Measurements from ENCODE around the gene GRB10. TPM values are rescaled to one million over a fixed set of nuclear protein-coding genes. Genes with fewer than 3 reads are reported as not detected.

The GRB10 gene
- total RNA-seq, 4 donors from 2014 or later = 8.8 to 55.7 (median 14.3) TPM

DNA sequence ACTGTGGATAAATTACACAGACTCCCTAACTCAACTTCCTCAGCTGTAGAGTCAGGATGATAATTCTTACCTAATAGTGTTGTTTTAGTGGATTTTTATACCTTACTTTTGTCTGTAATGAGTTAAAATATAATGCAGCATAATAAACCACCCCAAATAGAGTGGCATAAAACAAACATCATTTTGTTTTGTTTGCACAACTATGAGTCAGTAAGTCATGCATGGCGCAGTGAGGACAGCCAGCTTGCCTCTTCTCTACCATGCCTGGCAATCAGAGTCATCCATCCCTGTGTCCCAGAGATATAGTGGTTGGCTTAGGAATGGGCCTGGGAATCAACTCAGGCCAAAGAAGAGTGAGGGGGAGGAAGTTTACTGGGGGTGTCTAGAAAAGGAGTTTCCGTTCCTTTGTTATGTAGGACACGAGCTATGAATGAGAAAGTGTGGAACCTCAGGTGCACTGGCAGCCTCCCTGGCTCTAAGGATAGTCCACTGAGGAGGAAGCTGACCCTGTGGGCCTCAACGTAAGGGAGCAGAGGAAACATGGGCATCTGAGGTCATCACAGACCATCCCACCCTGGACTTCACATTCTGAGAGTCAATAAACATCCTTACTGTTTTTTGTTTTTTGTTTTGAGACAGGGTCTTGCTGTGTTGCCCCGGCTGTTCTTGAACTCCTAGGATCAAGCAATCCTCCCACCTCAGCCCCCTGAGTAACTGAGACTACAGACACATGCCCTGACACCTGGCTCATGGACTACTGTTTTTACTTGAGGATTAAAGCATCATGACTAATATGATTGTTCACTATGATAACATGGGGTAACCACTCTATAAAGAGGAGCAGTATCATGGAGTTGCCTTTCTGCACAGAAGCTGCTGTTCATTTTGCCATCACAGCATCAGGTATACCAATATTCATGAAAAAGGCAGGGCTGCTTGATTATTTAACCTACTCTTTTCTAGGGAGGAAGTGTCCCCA, 21.0 kb upstream of the GRB10 start:
- intact Hi-C loops (cut with DNase I; ENCODE audit: low total_unique reads) (no loop called here), in situ Hi-C loops (cut with MboI; ENCODE audit: low pct_ligation_motif_present in 1 of 4, low pct_unique_long_range_greater_than_20kb in 1 of 4, low sequenced_read_pairs in 3 of 4) (no loop called here)
- Histone ChIP-seq H3K4me1 (no peaks in the 10 kb centered on the region), H3K36me3 (no peaks in the 10 kb centered on the region), H3K4me3 (no peak overlapping the region), H3K27ac (no peak overlapping the region), H3K27me3 (no peaks in the 10 kb centered on the region), H3K9me3 (no peaks in the 10 kb centered on the region)
- TF ChIP-seq POLR2AphosphoS5 (IDR thresholded peaks at IDR 0.05) (no peak), POLR2A (IDR thresholded peaks at IDR 0.05) (no peak), EP300 (IDR thresholded peaks at IDR 0.05; ENCODE audit: low read depth) (no peak)
- TF ChIP-seq, protein P1, sequence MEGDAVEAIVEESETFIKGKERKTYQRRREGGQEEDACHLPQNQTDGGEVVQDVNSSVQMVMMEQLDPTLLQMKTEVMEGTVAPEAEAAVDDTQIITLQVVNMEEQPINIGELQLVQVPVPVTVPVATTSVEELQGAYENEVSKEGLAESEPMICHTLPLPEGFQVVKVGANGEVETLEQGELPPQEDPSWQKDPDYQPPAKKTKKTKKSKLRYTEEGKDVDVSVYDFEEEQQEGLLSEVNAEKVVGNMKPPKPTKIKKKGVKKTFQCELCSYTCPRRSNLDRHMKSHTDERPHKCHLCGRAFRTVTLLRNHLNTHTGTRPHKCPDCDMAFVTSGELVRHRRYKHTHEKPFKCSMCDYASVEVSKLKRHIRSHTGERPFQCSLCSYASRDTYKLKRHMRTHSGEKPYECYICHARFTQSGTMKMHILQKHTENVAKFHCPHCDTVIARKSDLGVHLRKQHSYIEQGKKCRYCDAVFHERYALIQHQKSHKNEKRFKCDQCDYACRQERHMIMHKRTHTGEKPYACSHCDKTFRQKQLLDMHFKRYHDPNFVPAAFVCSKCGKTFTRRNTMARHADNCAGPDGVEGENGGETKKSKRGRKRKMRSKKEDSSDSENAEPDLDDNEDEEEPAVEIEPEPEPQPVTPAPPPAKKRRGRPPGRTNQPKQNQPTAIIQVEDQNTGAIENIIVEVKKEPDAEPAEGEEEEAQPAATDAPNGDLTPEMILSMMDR (IDR thresholded peaks at IDR 0.05) = no peak
- WGBS, 2 donors (ENCODE audit: low coverage in 1 of 2) = 80 to 84% methylated on average over 2 to 5 of the region's 5 CpGs
- DNase-seq = no peak

DNA sequence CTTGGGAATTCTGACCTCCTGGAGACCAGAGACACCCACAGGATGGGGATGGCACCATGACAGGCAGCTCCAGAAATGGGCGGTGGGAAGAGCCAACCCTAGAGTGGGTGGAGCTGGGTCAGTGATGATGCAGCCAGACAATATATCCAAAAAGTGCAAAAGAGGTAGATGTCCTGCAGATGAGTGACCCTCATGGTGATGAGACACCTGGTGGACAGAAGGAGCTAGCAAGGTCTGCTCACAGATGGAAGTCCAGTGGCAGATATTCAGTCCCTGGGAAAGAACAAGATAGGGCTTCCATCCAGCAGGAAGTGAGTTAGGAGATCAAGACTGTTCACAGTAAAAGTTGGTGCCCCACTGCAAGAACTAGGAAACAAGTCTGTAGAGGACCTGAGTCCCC, 19.2 kb upstream of the GRB10 start:
- Histone ChIP-seq H3K27ac (no peak overlapping the region), H3K36me3 (no peaks in the 10 kb centered on the region), H3K4me1 (no peaks in the 10 kb centered on the region), H3K27me3 (no peaks in the 10 kb centered on the region), H3K4me3 (no peak overlapping the region), H3K9me3 (no peaks in the 10 kb centered on the region)
- no peak for DNase-seq
- 75% methylated on average over 1 of the region's 1 CpG; no CpG with 5 or more reads in 1 of the 2 donors for WGBS, 2 donors (ENCODE audit: low coverage in 1 of 2)
- intact Hi-C loops (cut with DNase I; ENCODE audit: low total_unique reads) (no loop called here), in situ Hi-C loops (cut with MboI; ENCODE audit: low pct_ligation_motif_present in 1 of 4, low pct_unique_long_range_greater_than_20kb in 1 of 4, low sequenced_read_pairs in 3 of 4) (no loop called here)
- no peak for TF ChIP-seq POLR2A (IDR thresholded peaks at IDR 0.05)
- no peak for TF ChIP-seq POLR2AphosphoS5 (IDR thresholded peaks at IDR 0.05)
- TF ChIP-seq, protein P1 (IDR thresholded peaks at IDR 0.05) = no peak
- no peak for TF ChIP-seq EP300 (IDR thresholded peaks at IDR 0.05; ENCODE audit: low read depth)

DNA sequence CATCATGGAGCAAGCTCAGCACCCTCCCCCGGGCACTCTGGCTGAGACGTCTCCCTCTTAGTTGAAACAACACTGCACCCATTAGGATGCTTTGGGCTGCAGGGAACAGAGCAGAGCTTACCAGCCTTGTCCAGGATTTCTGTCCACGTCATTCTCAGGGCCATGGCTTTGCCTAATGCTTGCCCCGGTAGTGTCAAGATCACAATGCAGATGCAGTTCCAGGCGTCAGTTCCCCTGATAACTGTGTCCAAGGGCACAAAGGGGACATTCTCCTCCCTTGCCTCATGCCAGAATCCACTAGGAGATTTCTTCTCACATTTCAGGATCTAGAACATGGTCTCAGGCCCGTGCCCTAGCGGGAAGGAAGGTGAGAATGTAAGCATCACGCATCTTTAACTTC, 17.2 kb upstream of the GRB10 start:
- H3K4me3 ChIP-seq = no peak overlapping the region
- 86% methylated on average over 8 of the region's 8 CpGs; no CpG with 5 or more reads in 1 of the 2 donors for WGBS, 2 donors (ENCODE audit: low coverage in 1 of 2)
- in situ Hi-C loops (cut with MboI; ENCODE audit: low pct_ligation_motif_present in 1 of 4, low pct_unique_long_range_greater_than_20kb in 1 of 4, low sequenced_read_pairs in 3 of 4) = no loop called here
- no peak for TF ChIP-seq POLR2A (IDR thresholded peaks at IDR 0.05)
- TF ChIP-seq EP300 (IDR thresholded peaks at IDR 0.05; ENCODE audit: low read depth) = no peak
- TF ChIP-seq, protein P1 (IDR thresholded peaks at IDR 0.05) = no peak
- no peak for TF ChIP-seq POLR2AphosphoS5 (IDR thresholded peaks at IDR 0.05)
- H3K9me3 ChIP-seq = no peaks in the 10 kb centered on the region
- H3K4me1 ChIP-seq = no peaks in the 10 kb centered on the region
- H3K36me3 ChIP-seq = no peaks in the 10 kb centered on the region
- intact Hi-C loops (cut with DNase I; ENCODE audit: low total_unique reads) = loop anchor here (5.0 kb wide), 1 partner anchor 262 kb away; no protein-coding TSS in a partner anchor
- no peak for DNase-seq
- H3K27ac ChIP-seq = no peak overlapping the region
- H3K27me3 ChIP-seq = no peaks in the 10 kb centered on the region

DNA sequence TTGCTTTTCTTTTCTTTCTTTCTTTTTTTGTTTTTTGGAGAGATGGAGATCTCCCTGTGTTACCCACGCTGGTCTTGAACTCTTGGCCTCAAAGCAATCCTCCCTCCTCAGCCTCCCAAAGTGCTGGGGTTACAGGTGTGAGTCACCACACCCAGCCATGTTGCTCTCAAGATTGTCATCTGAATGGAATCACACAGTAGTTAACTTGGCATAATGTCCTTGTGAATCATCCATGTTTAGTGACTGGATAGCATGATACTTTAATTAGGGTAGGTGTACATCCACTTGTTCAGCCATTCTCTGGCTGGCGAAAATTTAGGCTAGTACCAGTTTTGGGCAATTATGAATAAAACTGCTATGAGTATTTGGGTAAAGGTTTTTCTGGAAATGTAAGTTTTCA, 15.4 kb upstream of the GRB10 start:
- 91 to 100% methylated on average over 1 to 2 of the region's 2 CpGs for WGBS, 2 donors (ENCODE audit: low coverage in 1 of 2)
- no peak overlapping the region for H3K27ac ChIP-seq
- no peak for DNase-seq
- no peak overlapping the region for H3K4me3 ChIP-seq
- peaks cover 0 to 4% (median 0%) of the 10 kb centered on the region in 4 donors for H3K4me1 ChIP-seq
- peaks cover 4% of the 10 kb centered on the region for H3K27me3 ChIP-seq
- no peak for TF ChIP-seq POLR2AphosphoS5 (IDR thresholded peaks at IDR 0.05)
- no peak for TF ChIP-seq EP300 (IDR thresholded peaks at IDR 0.05; ENCODE audit: low read depth)
- TF ChIP-seq POLR2A (IDR thresholded peaks at IDR 0.05) = no peak
- TF ChIP-seq, protein P1 (IDR thresholded peaks at IDR 0.05) = no peak
- no peaks in the 10 kb centered on the region for H3K9me3 ChIP-seq
- intact Hi-C loops (cut with DNase I; ENCODE audit: low total_unique reads) = loop anchor here (5.0 kb wide), 1 partner anchor 264 kb away; no protein-coding TSS in a partner anchor
- no peaks in the 10 kb centered on the region for H3K36me3 ChIP-seq
- in situ Hi-C loops (cut with MboI; ENCODE audit: low pct_ligation_motif_present in 1 of 4, low pct_unique_long_range_greater_than_20kb in 1 of 4, low sequenced_read_pairs in 3 of 4) = no loop called here
